Measurements from ENCODE around the gene TRAPPC6A. TPM values are rescaled to one million over a fixed set of nuclear protein-coding genes. Genes with fewer than 3 reads are reported as not detected.

Gene TRAPPC6A
- total RNA-seq, 1 donor from 2014 or later = 28.7 TPM

DNA sequence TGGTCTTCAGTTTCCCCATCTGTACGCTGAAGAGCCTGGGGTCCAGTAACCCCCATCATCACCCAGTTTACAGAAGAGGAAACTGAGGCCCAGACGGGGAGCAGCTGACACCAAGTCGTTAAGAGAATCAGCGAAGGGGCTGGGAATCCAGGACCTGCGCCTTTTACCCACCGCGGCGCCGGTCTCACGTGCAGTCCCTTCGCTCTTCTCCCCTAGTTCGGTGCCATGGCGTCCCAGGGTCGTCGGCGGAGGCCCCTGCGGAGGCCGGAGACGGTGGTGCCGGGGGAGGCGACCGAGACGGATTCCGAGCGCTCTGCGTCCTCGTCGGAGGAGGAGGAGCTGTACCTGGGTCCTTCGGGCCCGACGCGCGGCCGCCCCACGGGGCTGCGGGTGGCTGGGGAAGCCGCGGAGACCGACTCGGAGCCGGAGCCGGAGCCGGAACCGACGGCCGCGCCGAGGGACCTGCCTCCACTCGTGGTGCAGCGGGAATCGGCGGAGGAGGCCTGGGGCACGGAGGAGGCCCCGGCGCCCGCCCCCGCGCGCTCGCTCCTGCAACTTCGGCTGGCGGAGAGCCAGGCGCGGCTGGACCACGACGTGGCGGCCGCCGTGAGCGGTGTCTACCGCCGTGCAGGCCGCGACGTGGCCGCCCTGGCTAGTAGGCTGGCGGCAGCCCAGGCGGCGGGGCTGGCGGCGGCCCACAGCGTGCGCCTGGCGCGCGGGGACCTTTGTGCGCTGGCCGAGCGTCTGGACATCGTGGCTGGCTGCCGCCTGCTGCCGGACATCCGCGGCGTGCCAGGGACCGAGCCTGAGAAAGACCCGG lies 1.2 kb upstream of the TRAPPC6A start:
- no peak for TF ChIP-seq POLR2AphosphoS5 (IDR thresholded peaks at IDR 0.05; ENCODE audit: insufficient read depth in 1 of 2, low read depth in 1 of 2)
- TF ChIP-seq, protein P1, sequence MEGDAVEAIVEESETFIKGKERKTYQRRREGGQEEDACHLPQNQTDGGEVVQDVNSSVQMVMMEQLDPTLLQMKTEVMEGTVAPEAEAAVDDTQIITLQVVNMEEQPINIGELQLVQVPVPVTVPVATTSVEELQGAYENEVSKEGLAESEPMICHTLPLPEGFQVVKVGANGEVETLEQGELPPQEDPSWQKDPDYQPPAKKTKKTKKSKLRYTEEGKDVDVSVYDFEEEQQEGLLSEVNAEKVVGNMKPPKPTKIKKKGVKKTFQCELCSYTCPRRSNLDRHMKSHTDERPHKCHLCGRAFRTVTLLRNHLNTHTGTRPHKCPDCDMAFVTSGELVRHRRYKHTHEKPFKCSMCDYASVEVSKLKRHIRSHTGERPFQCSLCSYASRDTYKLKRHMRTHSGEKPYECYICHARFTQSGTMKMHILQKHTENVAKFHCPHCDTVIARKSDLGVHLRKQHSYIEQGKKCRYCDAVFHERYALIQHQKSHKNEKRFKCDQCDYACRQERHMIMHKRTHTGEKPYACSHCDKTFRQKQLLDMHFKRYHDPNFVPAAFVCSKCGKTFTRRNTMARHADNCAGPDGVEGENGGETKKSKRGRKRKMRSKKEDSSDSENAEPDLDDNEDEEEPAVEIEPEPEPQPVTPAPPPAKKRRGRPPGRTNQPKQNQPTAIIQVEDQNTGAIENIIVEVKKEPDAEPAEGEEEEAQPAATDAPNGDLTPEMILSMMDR (IDR thresholded peaks at IDR 0.05) = no peak
- TF ChIP-seq POLR2A (IDR thresholded peaks at IDR 0.05) = no peak
- peaks cover 0 to 11% of the 10 kb centered on the region in 2 donors for H3K36me3 ChIP-seq
- H3K4me1 ChIP-seq = peaks cover 43% of the 10 kb centered on the region
- H3K27ac ChIP-seq = peak overlapping the region; percentile 78
- H3K27me3 ChIP-seq = no peaks in the 10 kb centered on the region
- no peaks in the 10 kb centered on the region for H3K9me3 ChIP-seq
- DNase-seq (ENCODE audit: extremely low spot score in 2 of 2) = no peak
- intact Hi-C loops (cut with DNase I) = loop anchor here (5.0 kb wide), 1 partner anchor 287 kb away; the partner anchor contains the start of gene TOMM40
- peak overlapping the region; percentile 67 to 89 for H3K4me3 ChIP-seq

DNA sequence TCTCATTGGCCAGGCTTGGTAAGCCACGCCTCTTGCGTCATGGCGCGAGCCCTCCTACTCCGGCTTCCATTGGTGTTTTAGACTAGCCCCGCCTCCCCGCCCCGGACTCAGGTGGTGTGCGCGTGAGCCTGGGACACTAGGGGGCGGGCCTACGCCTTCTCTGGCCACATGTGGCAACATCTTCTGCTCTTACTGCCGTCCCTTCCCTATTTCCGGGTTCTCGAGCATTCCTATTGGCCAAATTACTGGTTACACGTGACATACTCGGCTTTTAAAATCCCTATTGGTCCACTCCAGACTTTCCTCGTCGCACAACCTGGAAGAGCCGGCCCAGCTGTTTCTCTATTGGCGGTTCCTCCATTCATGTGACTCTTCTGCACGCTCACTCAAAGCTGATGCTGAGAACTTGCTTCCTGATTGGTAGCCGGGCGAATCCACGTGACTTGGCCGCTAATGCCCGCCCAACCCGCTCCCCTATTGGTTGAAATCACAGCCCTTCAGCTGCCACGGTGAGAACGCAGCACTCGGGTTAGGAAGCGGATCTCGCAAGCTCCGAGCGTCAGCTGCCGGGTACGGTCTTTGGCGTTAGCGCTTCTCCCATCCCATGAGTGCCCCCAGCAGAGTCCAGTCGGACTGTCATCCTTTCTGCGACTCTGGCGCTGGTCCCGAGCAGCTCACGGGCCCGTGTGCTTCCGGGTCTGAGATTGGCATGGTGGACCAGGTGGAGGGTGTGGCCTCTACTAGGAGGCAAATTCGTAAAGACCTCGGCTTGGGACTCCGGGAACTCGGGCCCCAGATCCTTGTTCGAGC lies 430 bp upstream of the TRAPPC6A start, which contains the start of gene BLOC1S3:
Gene BLOC1S3, plus strand, starts transcription at position 523 of the 810 bp plus-strand sequence. CDS start 513 bp downstream, outside the sequence.
- H3K9me3 ChIP-seq = no peaks in the 10 kb centered on the region
- TF ChIP-seq POLR2AphosphoS5 (IDR thresholded peaks at IDR 0.05; ENCODE audit: insufficient read depth in 1 of 2, low read depth in 1 of 2) (peak; percentile 94 to 95), POLR2A (IDR thresholded peaks at IDR 0.05) (peak in 1 of 2 donors; percentile 73)
- TF ChIP-seq, protein P1 (IDR thresholded peaks at IDR 0.05) = peak in 2 of 3 experiments; percentile 13 to 43
- no peaks in the 10 kb centered on the region for H3K27me3 ChIP-seq
- H3K27ac ChIP-seq = peak within 1 kb of the TSS; percentile 93
- H3K4me3 ChIP-seq = peak within 1 kb of the TSS; percentile 67 to 89
- peaks cover 0 to 11% of the 10 kb centered on the region in 2 donors for H3K36me3 ChIP-seq
- peaks cover 43% of the 10 kb centered on the region for H3K4me1 ChIP-seq
- DNase-seq (ENCODE audit: extremely low spot score in 2 of 2) = peak; percentile 100
- intact Hi-C loops (cut with DNase I) = loop anchor here (5.0 kb wide), 1 partner anchor 286 kb away; the partner anchor contains the start of gene TOMM40

DNA sequence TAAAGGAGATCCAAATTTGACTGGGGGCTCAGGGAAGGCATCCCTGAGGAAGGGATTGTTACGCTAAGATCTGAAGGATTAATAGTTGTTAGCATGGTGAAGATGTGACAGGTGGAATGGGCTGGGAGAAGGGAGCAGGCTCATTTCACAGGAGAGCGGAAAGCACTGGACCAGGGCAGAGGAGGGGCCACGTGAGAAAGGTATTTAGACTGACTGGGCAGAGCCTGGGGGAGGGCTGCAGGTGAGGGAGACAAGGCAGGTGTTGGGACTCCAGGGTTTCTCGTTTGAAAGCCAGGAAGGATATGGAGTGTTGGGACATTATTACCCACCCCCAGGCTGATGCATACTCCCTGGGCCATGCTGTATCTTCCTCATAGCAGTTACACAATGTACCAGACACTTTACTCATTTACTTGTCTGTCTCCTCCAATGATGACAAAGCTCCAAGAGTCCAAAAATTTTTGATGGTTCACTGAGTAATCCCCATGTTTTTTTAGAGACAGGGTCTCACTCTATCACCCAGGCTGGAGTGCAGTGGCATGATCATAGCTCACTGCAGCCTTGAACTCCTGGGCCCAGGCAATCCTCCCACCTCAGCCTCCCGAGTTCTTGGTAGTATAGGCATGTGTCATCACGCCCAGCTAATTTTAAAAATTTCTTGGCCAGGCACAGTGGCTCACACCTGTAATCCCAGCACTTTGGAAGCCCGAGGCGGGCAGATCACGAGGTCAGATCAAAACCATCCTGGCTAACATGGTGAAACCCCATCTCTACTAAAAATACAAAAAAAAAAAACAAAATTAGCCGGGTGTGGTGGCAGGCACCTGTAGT lies 2.3 kb downstream of the TRAPPC6A start:
- intact Hi-C loops (cut with DNase I) = loop anchor here (5.0 kb wide), 1 partner anchor 283 kb away; the partner anchor contains the start of gene TOMM40
- peak in 1 of 2 donors; percentile 82 for DNase-seq (ENCODE audit: extremely low spot score in 2 of 2)
- no peak overlapping the region for H3K4me3 ChIP-seq
- no peak overlapping the region for H3K27ac ChIP-seq
- H3K4me1 ChIP-seq = peaks cover 46% of the 10 kb centered on the region
- H3K36me3 ChIP-seq = no peaks in the 10 kb centered on the region
- no peak for TF ChIP-seq POLR2A (IDR thresholded peaks at IDR 0.05)
- TF ChIP-seq POLR2AphosphoS5 (IDR thresholded peaks at IDR 0.05; ENCODE audit: insufficient read depth in 1 of 2, low read depth in 1 of 2) = no peak
- TF ChIP-seq, protein P1 (IDR thresholded peaks at IDR 0.05) = no peak
- H3K9me3 ChIP-seq = no peaks in the 10 kb centered on the region
- H3K27me3 ChIP-seq = no peaks in the 10 kb centered on the region

DNA sequence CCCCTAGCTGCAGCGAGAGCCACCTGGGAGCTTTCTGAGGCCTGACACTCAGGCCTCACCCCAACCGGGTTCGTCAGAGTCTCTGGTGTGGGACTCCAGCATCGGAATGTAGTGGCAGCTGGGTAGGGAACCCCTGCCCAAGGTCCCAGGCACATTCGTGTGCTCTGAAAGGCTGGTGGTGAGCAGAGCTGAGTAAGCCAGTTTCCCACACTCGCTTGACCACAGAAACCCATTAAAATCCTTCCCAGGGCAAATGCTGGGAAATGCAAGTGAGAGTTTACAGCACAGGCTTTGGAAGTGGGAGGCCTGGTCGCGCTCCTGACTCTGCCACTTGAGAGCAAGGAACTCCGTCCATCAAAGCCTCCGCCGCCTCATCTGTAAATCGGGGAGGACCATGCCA lies 4.2 kb downstream of the TRAPPC6A start:
- Histone ChIP-seq H3K36me3 (no peaks in the 10 kb centered on the region), H3K27me3 (no peaks in the 10 kb centered on the region), H3K4me1 (peaks cover 37% of the 10 kb centered on the region), H3K9me3 (no peaks in the 10 kb centered on the region), H3K27ac (no peak overlapping the region), H3K4me3 (no peak overlapping the region)
- TF ChIP-seq, protein P1 (IDR thresholded peaks at IDR 0.05) = no peak
- TF ChIP-seq POLR2AphosphoS5 (IDR thresholded peaks at IDR 0.05; ENCODE audit: insufficient read depth in 1 of 2, low read depth in 1 of 2) = no peak
- no peak for DNase-seq (ENCODE audit: extremely low spot score in 2 of 2)
- intact Hi-C loops (cut with DNase I) = no loop called here

Data from vagina (tissue), 2 donors.